ENCODE measurements around the gene LDB3.

- TF ChIP-seq POLR2A (IDR thresholded peaks at IDR 0.05; ENCODE audit: low read length) (no peak), CTCF (IDR thresholded peaks at IDR 0.05) (no peak), EP300 (IDR thresholded peaks at IDR 0.05) (no peak), BCL3 (IDR thresholded peaks at IDR 0.05) (no peak), MAX (IDR thresholded peaks at IDR 0.05) (no peak)
These were observed 41.3 kb downstream of the LDB3 start for GRCh38 chr10:86709396-86710185.

All from A549 (cell line).